Thyroid gland (tissue), 4 donors: ENCODE results near the gene SAXO1.

Source experiments
- POLR2A ChIP-seq, 2 donors: fragments of 450-650 bp; IDR thresholded peaks; one replicate each; pipeline ENCODE4 v1.6.1; 2017; ENCODE audit warnings: antibody characterized with exemption in 2 of 2, mild to moderate bottlenecking in 2 of 2, moderate library complexity in 1 of 2
- TF ChIP-seq, protein P1 (sequence below), 6 experiments: fragments of 200-600 bp in 3 of 6; fragments of 450-650 bp in 3 of 6; sonication (generic) in 3 of 6; IDR thresholded peaks; one replicate each; pipeline ENCODE4 v1.5.1; 2016 to 2019; ENCODE audit warnings: antibody characterized with exemption in 6 of 6, mild to moderate bottlenecking in 2 of 6, inconsistent platforms in 1 of 6, moderate library complexity in 1 of 6

DNA sequence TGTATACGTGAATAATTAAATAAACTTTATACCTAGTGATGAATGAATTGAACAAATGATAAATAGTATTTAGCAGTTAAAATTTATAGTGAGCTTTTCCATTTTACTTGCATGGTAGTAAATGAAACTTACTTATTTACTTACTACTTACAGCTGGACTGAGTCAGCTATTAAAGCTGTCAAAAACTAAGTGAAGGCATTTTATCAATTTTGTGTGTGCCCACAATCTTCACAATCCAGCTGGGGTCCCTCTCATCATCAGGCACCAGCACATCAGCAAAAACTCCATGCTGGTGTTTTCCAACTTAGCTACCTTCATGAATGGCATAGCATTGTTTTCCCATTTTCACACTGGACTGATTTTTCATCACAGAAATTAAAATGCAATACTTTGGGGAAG, 81.1 kb downstream of the SAXO1 start:
- TF ChIP-seq, protein P1, sequence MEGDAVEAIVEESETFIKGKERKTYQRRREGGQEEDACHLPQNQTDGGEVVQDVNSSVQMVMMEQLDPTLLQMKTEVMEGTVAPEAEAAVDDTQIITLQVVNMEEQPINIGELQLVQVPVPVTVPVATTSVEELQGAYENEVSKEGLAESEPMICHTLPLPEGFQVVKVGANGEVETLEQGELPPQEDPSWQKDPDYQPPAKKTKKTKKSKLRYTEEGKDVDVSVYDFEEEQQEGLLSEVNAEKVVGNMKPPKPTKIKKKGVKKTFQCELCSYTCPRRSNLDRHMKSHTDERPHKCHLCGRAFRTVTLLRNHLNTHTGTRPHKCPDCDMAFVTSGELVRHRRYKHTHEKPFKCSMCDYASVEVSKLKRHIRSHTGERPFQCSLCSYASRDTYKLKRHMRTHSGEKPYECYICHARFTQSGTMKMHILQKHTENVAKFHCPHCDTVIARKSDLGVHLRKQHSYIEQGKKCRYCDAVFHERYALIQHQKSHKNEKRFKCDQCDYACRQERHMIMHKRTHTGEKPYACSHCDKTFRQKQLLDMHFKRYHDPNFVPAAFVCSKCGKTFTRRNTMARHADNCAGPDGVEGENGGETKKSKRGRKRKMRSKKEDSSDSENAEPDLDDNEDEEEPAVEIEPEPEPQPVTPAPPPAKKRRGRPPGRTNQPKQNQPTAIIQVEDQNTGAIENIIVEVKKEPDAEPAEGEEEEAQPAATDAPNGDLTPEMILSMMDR (IDR thresholded peaks at IDR 0.05): no peak
- TF ChIP-seq POLR2A (IDR thresholded peaks at IDR 0.05): no peak
